ENCODE measurements around the gene APOBEC3A.

GRCh38 chr22:38950527-38951295 lies 6.7 kb upstream of the APOBEC3A start:
- TF ChIP-seq ELF1 (IDR thresholded peaks at IDR 0.05) (no peak), CTCF (IDR thresholded peaks at IDR 0.05) (no peak), EP300 (IDR thresholded peaks at IDR 0.05; ENCODE audit: borderline replicate concordance in 1 of 2, low read depth in 1 of 2, low read length in 1 of 2) (no peak), USF2 (IDR thresholded peaks at IDR 0.05; ENCODE audit: borderline replicate concordance, low read depth, low read length) (no peak), FOXM1 (IDR thresholded peaks at IDR 0.05; ENCODE audit: low read depth) (no peak), RAD21 (IDR thresholded peaks at IDR 0.05; ENCODE audit: low read length) (no peak), MAX (IDR thresholded peaks at IDR 0.05; ENCODE audit: low read depth) (no peak), TEAD4 (IDR thresholded peaks at IDR 0.05; ENCODE audit: borderline replicate concordance, insufficient read depth) (no peak), SIN3A (IDR thresholded peaks at IDR 0.05; ENCODE audit: borderline replicate concordance, low read depth, low read length) (no peak), PBX3 (IDR thresholded peaks at IDR 0.05) (no peak), FOSL2 (IDR thresholded peaks at IDR 0.05; ENCODE audit: borderline replicate concordance, low read depth) (no peak), CHD2 (IDR thresholded peaks at IDR 0.05; ENCODE audit: low read length, partially characterized antibody) (no peak)
